T-helper 2 cell treated with Interferon-gamma antibody and Interleukin-4, amounts not matched to agents 100 ng/mL and 5 ng/mL, for 36 hours (primary cell): ENCODE measurements around the gene GPR161. TPM values are rescaled to one million over a fixed set of nuclear protein-coding genes. Genes with fewer than 3 reads are reported as not detected.

Experiments
- intact Hi-C: fragments of 100-400 bp; cut with micrococcal nuclease; formaldehyde crosslinking; loops from one replicate; pipeline ENCODE4 v1.15.1; 2023
- total RNA-seq: library from RNA; stranded (reverse); gene quantifications from 2 replicates; pipeline ENCODE4 v1.2.3, GENCODE V29; 2022

Gene GPR161
- total RNA-seq, 1 donor from 2014 or later: 0.36 TPM

DNA sequence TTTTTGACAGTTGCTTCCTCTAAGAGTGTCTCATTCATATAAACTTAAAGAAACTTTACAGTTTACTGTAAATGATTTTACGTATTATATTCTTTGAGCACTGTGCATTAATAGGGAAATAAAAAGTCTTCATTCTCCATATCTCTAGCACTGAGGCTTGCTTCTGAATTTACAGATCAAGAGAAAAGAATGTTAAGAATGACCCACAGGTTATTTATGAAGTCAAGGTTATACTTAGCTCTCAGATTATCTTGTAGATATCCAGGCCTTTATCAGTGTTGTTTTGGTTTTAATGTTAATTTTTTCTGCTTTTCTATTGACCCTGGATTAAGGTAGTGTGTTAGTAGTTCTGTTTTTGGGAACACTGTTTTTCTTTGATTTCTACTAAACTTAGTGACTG is 91.4 kb downstream of the GPR161 start:
- intact Hi-C loops: no loop called here

GRCh38 chr1:168042362-168042761 is 94.4 kb downstream of the GPR161 start:
- intact Hi-C loops: no loop called here

GRCh38 chr1:168035345-168035744 is 101.4 kb downstream of the GPR161 start:
- intact Hi-C loops: no loop called here

GRCh38 chr1:168032029-168032428 is 104.7 kb downstream of the GPR161 start:
- intact Hi-C loops: no loop called here

- intact Hi-C loops: no loop called here
Measured at GRCh38 chr1:168031627-168032026, 105.1 kb downstream of the GPR161 start.

GRCh38 chr1:168031198-168031597 is 105.5 kb downstream of the GPR161 start:
- intact Hi-C loops: no loop called here

Other genes starting within 250 kb of the GPR161 start
- gene ADCY10, start 222.8 kb downstream of the GPR161 start, total RNA-seq: 0.14 and 0.16 TPM in 2 replicates
- gene DCAF6, start 200.2 kb downstream of the GPR161 start, total RNA-seq: 21.0 and 25.1 TPM in 2 replicates
- gene MPC2, start 199.9 kb downstream of the GPR161 start, total RNA-seq: 45.6 and 52.3 TPM in 2 replicates
- gene TIPRL, start 42.0 kb upstream of the GPR161 start, total RNA-seq: 41.7 and 43.0 TPM in 2 replicates
- gene SFT2D2, start 89.1 kb upstream of the GPR161 start, total RNA-seq: 87.3 and 90.1 TPM in 2 replicates
- 2.5 and 2.8 TPM in 2 replicates for gene TBX19, start 143.9 kb upstream of the GPR161 start, total RNA-seq